OCI-LY3 (cell line): ENCODE measurements around the gene UGT1A9.
"Not testable (repeated sequence)": the region's sequence is repeated elsewhere in the genome, so short reads cannot be mapped to it uniquely, and the experiment has no call there.

Source experiments
- H2AFZ ChIP-seq: fragments of 200-600, 300-600 bp; shearing (Covaris generic); 2 replicates; pipeline ENCODE4 v1.6.0; 2014; ENCODE audit warnings: antibody characterized with exemption, low read depth, low read length
- H3K27ac ChIP-seq: fragments of 200-600, 300-600 bp; sonication (generic); 2 replicates; pipeline ENCODE4 v1.5.1; 2014; ENCODE audit warnings: mild to moderate bottlenecking, low read length, moderate library complexity, mixed read lengths
- H3K27me3 ChIP-seq: fragments of 200-600, 300-600 bp; sonication (generic); 2 replicates; pipeline ENCODE4 v1.6.1; 2014; ENCODE audit warnings: low read depth, low read length, mixed read lengths
- H3K36me3 ChIP-seq: fragments of 200-600, 300-600 bp; sonication (generic); replicated peaks from 2 replicates; pipeline ENCODE3; 2014; ENCODE audit warnings: low read depth, low read length, mixed read lengths
- H3K4me1 ChIP-seq: fragments of 300-600, 200-600 bp; sonication (generic); 2 replicates; pipeline ENCODE4 v1.6.1; 2014; ENCODE audit warnings: low read length, mixed read lengths
- H3K4me2 ChIP-seq: fragments of 200-600, 300-600 bp; sonication (generic); 2 replicates; pipeline ENCODE4 v1.6.1; 2014; ENCODE audit warnings: low read length, mixed read lengths
- H3K4me3 ChIP-seq: fragments of 300-600, 200-600 bp; sonication (generic); 2 replicates; pipeline ENCODE4 v1.5.1; 2014; ENCODE audit warnings: antibody characterized with exemption, mild to moderate bottlenecking, low read length, moderate library complexity
- H3K79me2 ChIP-seq: fragments of 300-600, 200-600 bp; shearing (Covaris generic); 2 replicates; pipeline ENCODE4 v1.6.1; 2014; ENCODE audit warnings: mild to moderate bottlenecking, low read length, mixed read lengths
- H3K9ac ChIP-seq: fragments of 300-600, 200-600 bp; shearing (Covaris generic); 2 replicates; pipeline ENCODE4 v1.6.0; 2014; ENCODE audit warnings: mild to moderate bottlenecking, low read length, moderate library complexity
- H3K9me3 ChIP-seq: fragments of 200-600, 300-600 bp; shearing (Covaris generic); 2 replicates; pipeline ENCODE4 v1.6.1; 2014; ENCODE audit warnings: low read length, mixed read lengths; ENCODE audit not compliant: insufficient read depth
- H4K20me1 ChIP-seq: fragments of 200-600, 300-600 bp; sonication (generic); 2 replicates; pipeline ENCODE4 v1.6.1; 2016; ENCODE audit warnings: low read length, mixed read lengths; ENCODE audit not compliant: insufficient read depth
- CTCF ChIP-seq: fragments of 200-600, 300-600 bp; sonication (generic); IDR thresholded peaks from 2 replicates; pipeline ENCODE4 v1.5.1; 2014; ENCODE audit warnings: antibody characterized with exemption, low read length, low read depth
- EZH2phosphoT487 ChIP-seq: fragments of 200-600 bp; shearing (Covaris generic); IDR thresholded peaks from 2 replicates; pipeline ENCODE4 v1.6.1; 2018; ENCODE audit warnings: antibody characterized with exemption, mixed run types, low read depth

UGT1A9 gene

GRCh38 chr2:233718552-233718951, 46.9 kb downstream of the UGT1A9 start, which contains the start of gene UGT1A4:
Gene UGT1A4, plus strand, starts transcription at chr2:233718736. Its CDS starts 85 bp downstream, at chr2:233718821.
- no peak within 1 kb of the TSS for H3K27ac ChIP-seq
- no peaks in the 10 kb centered on the region for H3K4me1 ChIP-seq
- no peaks in the 10 kb centered on the region for H3K27me3 ChIP-seq
- H4K20me1 ChIP-seq = no peaks in the 10 kb centered on the region
- H3K4me3 ChIP-seq = no peak within 1 kb of the TSS
- no peaks in the 10 kb centered on the region for H3K9me3 ChIP-seq
- H3K79me2 ChIP-seq = no peaks in the 10 kb centered on the region
- no peak within 1 kb of the TSS for H3K9ac ChIP-seq
- no peaks in the 10 kb centered on the region for H3K36me3 ChIP-seq
- H3K4me2 ChIP-seq = no peak within 1 kb of the TSS
- H2AFZ ChIP-seq = no peak within 1 kb of the TSS
- no peak for TF ChIP-seq CTCF
- no peak for TF ChIP-seq EZH2phosphoT487

- H3K36me3 ChIP-seq = no peaks in the 10 kb centered on the region
- no peaks in the 10 kb centered on the region for H3K9me3 ChIP-seq
- no peaks in the 10 kb centered on the region for H3K27me3 ChIP-seq
Measured at GRCh38 chr2:233728723-233729301, 57.1 kb downstream of the UGT1A9 start, which contains the start of gene UGT1A3. Gene UGT1A3, plus strand, starts transcription at chr2:233729042. Its CDS starts 85 bp downstream, at chr2:233729127.

GRCh38 chr2:233736868-233737653, 65.4 kb downstream of the UGT1A9 start:
- H4K20me1 ChIP-seq, H3K9ac ChIP-seq, H3K27me3 ChIP-seq, H3K4me1 ChIP-seq, H2AFZ ChIP-seq, H3K4me2 ChIP-seq, H3K4me3 ChIP-seq, H3K27ac ChIP-seq, H3K9me3 ChIP-seq, H3K79me2 ChIP-seq, H3K36me3 ChIP-seq: not testable (repeated sequence)

More at GRCh38 chr2:233728723-233729301, 57.1 kb downstream of the UGT1A9 start, which contains the start of gene UGT1A3:
- no peak for TF ChIP-seq EZH2phosphoT487
- no peak for TF ChIP-seq CTCF
- H4K20me1 ChIP-seq = no peaks in the 10 kb centered on the region
- H3K79me2 ChIP-seq = no peaks in the 10 kb centered on the region
- no peak within 1 kb of the TSS for H3K4me3 ChIP-seq
- no peaks in the 10 kb centered on the region for H3K4me1 ChIP-seq
- H3K4me2 ChIP-seq = no peak within 1 kb of the TSS
- H2AFZ ChIP-seq = no peak within 1 kb of the TSS
- H3K27ac ChIP-seq = no peak within 1 kb of the TSS
- no peak within 1 kb of the TSS for H3K9ac ChIP-seq

- Histone ChIP-seq H3K27ac (no peak overlapping the region), H4K20me1 (no peaks in the 10 kb centered on the region), H3K4me1 (no peaks in the 10 kb centered on the region), H3K36me3 (no peaks in the 10 kb centered on the region), H3K4me2 (no peak overlapping the region), H3K79me2 (no peaks in the 10 kb centered on the region), H3K9me3 (no peaks in the 10 kb centered on the region), H2AFZ (no peak overlapping the region), H3K27me3 (no peaks in the 10 kb centered on the region), H3K9ac (no peak overlapping the region), H3K4me3 (no peak overlapping the region)
- TF ChIP-seq CTCF (no peak), EZH2phosphoT487 (no peak)
Measured at GRCh38 chr2:233740870-233741269, 69.2 kb downstream of the UGT1A9 start.
